HUDEP-2 (cell line): Measurements from ENCODE around the gene MACF1.
A peak's percentile ranks its signal among the peaks of the same experiment; 100 is the strongest.

ENCODE experiments used
- DNase-seq, 76 experiments: peaks; one replicate each; lab custom pipeline; 2025; ENCODE audit not compliant: unreplicated experiment in 76 of 76; lab: John Stamatoyannopoulos, UW

MACF1 gene

DNA sequence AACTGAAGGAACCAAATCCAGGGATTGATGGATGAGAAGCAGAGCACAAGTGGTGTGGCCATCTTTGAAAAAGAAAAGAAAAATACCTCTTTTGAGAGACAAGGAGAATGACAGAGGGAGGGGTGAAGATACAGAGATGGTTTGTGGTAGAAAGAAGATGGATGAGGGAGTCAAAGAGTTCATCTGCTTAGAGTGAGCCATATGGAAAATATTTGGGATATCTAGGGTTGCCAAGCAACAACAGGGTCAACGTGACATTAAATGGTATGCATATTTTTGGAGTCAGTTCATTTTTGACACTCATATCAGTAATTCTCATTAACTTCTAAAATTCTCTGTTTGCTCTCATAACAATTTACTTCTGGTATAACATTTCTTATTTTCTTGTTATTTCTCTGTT, 50.7 kb downstream of the MACF1 start:
- no peak for DNase-seq

DNA sequence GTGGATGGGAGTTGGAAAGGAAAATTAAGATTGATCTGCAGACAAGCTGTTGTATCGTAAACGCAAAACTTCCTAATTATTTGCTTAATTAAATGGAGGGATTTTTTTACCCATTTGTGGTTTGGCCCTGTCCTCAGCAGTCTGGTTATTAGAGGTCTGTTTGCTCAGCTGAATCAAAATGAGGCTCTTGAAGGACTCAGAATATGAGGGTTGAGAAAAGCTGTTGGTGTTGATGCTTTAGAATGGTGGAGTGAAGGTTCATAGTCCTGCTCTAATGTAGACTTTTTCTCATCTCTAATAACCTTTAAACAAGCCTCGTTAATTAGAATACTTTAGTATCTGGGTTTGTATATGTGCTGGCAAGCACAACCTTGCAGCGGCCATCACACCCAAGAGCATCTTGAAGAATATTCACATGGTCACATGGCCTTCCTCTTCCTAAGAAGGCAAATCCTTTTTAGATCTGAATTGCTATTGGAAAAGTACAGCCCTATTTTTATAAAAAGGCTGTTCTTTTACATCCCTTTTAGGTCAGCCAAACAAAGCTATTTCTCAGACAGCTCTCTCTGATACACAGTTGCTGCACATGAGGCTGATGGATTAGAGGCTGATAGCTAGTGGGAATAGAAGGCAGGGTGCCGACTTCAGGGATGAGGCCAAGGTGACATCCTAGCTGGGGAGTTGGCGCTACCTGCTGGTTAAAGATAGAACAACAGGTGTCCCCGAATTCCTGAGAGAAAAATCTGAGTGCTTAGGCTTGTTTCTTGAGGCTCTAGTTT, 53.8 kb downstream of the MACF1 start:
- peak in 44 of 76 experiments; percentile 7 to 66 (median 29) for DNase-seq

DNA sequence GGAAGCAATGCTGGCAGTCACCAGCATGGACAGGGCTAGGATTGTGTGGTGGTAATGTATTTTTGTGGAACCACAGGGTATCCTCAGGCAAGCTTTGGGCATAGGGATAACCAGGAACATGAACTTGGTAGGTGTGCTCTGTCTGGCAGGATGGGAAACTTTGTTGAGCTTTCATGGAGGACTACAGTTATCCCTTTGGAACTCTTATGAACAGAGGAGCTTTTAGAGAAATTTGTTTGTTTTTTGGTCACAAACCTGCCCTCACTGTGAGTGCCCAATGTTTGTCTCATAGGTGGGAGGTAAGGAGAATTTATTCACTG, 54.4 kb downstream of the MACF1 start:
- DNase-seq = no peak

DNA sequence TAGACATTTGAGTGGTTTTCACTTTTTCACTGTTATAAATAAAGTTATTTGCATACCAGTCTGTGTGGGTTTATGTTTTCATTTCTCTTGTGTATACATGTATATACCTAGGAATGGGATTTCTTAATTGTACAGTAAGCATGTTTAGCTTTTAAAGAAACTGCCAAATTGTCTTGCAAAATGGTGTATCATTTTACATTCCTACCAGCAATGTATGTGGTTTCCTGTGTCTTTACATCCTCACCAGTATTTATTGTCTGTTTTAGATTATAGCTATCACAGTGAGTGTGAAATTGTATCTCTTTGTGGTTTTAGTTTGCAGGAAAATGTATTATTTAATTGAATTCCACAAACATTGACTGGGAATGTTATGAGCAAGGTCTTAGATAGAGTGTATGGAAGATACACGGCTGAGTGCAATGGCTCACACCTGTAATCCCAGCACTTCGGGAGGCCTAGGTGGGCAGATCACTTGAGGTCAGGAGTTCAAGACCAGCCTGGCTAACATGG, 57.3 kb downstream of the MACF1 start:
- DNase-seq = no peak

DNA sequence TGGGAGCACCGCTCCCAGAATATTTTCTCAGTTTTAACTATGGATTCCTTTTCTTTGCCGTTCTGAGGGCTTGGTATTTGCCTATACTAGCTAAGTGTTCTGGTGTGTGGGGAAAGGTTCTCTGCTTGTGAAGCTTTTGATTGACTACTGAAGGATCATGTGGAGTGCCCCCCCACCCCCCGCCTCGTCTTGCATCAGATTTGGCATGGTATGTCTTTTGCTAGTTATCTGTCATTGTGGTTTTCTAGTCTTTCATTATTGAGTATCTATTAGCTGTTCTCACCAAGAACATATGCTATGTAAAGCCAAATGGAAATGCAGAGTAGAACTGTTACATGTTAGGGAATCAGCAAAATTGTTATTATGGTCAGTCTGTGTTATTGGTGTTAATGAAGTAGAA, 58.3 kb downstream of the MACF1 start:
- DNase-seq = peak in 6 of 76 experiments; percentile 2 to 20 (median 8)

DNA sequence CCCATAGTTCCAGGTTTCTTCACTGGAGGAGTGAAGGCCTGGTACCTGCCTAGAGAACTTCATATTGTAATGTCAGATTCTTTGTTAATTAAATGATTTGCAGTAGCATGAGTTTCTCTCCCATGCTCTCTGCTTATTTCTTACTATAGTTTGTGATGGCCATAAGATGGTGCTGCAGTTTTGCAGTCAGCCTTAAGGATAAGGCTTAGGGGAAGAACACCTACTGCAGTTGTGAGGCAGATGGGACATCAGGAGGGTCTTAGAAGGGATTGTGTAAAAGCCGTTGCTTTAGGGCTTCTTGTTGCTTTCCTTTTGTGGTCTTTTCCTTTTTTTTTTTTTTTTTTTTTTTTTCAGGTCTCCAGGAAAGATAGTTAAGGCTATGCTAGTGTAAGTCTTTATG, 61.8 kb downstream of the MACF1 start:
- peak in 4 of 76 experiments; percentile 6 to 24 (median 17) for DNase-seq

DNA sequence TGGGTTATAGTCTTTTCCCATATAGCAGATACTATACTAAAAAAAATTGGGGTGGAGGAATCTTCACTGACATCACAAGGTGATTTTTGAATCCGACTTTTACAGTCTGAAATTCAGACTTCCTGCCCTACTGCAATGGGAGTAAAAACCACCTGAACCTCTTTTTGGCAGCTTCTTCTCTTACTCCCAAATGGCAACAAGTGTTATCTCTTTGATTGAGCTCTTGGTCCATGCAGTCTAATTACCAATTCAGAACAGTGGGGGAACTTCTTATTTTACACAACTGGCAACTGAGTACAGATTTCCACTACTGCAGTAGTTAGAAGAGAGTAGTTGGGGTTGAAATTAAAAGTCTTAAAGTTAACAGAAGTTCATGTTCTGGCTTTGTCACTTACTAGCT, 62.3 kb downstream of the MACF1 start:
- no peak for DNase-seq

DNA sequence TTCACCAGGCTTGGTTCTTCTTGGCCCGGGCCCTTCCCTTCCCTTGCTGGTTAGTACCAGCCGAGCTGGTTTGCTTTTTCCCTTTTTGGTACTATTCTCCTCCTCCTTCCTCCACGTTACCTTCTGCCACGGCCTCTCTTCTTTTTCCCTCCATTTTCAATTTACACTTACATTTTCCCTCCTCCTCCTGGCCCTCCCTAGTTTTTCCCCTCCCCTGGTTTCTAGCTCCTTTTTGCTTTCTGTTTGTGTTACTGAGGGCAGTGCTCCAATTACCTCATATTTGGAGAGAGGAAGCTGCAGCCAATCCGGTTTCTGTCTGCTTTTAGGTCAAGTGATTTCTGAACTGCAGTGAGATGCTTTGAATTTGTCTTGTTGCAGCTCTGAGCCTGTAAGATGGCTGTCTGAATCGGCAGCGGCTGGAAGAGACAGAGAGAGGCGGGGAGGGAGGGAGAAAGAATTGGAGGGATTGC, 63.7 kb downstream of the MACF1 start:
- DNase-seq = no peak

DNA sequence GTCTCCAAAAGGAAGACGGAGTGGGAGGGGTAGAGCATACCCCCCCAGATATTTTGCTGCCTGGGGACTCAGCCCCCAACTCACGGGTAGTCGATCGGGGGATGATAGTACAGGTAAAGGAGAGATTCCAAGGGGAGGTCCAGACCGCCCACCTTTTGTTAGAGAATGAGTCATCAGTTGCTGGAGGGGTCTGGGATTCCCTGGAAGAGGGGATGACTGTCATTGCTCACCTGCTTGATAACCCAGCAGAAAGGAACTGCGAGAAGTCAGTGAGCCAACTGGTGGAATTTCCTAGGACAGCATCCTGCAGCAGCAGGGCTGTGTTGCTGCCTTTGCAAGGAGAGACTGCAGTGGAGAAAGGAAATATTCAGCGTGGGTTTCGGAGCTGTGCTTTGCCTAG, 64.4 kb downstream of the MACF1 start:
- DNase-seq = no peak

DNA sequence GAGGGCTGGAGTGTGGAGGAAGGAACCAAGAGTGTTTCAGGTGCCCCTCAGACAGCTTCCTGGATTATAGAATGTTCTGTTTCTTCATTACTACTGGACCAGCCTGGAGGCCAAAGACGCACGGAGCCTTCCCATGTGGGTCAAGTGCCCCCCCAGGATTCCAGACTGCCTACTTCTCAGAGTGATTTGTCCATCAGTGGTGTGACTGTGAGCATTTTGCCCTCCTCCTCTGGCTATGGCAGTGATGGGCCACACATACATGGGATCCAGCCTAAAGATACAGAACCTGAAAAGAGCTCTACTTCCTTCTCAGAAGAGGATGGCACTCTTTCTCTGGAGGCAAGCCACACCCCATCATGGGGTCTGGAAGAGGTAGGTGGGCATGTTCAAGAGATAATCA, 64.9 kb downstream of the MACF1 start:
- DNase-seq = no peak

DNA sequence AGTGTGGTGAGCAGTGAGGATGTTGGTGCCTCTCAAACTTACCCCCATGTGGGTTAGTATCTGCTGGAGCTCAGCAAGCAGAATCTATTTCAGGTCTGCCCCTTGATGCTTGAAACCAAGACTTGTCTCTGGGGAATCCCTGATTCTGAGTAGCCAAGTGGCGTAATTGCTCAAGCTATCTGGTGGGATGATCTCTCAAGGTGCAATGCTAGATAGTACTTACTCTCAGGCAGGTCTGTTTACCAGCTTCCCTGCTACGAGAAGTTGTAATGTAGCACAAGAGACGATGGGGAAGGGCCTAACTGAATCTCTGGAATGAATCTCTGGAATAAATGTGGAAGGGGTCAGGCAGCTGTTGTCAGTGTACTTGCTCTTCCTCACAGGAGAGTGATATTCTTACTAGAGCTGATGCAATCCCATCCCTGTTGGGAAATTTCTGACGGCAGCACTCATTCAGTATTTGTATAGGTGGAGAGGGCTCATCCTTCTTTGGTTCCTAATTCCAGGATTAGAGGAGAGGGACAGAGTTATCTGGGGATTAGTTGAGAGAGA, 65.4 kb downstream of the MACF1 start:
- no peak for DNase-seq

DNA sequence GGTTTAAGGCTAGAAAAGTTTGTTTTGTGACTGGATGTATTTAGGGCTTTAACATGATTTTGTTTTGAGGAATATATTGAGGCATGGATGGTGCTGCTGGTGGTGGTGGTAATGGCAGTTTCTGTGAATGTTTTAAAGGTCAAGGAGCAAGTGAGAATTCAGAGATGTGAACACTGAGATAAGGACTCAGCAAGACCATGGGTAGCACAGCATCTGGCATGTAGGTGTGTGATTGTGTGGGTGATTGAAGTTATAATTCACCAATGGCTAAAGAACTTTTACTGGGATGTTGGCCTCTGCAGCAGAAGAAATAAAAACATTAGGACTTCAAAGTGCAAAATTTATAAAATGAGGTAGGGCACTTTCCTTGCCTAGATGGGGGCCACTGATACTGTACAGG, 65.9 kb downstream of the MACF1 start:
- no peak for DNase-seq

DNA sequence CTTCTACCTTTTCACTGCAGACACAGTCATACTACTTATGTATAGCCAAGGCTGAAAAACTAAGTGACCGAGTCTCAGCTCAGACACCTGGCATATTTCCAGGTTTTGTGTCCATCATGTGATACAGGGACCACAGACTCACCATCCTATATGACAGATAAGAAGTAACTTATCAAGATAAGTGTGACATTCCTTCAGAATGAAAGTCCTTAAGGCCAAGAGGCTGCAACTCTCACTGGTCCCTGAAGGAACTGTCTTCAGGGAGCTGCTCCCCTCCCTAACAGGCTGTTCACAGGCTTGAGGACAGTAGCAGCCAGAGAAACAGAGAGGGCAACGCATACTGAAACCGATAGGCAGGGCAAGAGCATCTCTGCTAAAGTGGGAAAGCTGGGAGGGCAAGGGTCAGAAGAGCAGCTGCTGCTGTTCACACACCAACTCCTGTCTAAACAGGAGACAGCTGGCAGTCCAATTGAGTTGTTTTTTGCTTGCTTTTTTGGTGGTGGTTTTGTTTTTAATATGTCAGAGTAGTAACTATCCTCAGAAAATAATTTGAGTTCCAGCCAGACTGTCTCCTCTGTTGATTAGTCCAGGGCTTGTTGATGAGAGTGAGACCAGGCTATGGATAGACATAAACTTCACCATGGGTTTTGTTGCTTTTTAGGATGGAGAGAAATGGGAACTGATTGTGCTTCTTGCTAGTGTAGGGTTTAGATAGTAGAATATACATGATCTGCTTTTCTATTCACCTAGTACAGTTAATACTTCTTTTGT, 67.7 kb downstream of the MACF1 start:
- DNase-seq = peak in 20 of 76 experiments; percentile 1 to 43 (median 20)

DNA sequence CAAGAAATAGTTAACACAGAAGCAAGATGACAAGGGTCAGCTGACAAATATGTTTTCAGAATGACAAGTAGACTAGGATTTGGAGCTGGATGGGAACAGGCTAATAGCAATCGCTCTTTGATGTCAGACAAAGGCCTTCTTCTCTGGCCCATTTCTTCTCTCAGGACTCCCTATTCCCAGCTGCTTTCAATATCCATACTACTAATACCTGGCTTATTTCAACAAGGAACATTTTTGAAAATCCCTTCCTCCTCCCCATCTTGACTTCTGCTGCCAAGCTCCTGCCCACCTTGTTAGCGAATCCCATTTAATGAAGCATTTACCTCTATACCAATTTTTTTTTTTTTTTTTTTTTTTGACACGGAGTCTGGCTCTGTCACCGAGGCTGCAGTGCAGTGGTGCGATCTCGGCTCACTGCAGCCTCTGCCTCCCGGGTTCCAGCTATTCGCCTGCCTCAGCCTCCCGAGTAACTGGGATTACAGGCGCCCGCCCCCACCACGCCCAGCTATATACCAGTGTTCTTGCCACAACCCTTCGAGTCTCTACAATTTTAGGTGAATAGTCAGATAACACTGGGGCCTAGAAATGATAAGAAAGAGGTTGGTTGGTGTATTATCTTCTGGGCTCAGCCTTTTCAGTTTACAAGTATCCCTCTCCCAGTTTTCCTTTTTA, 68.4 kb downstream of the MACF1 start:
- peak in 9 of 76 experiments; percentile 3 to 29 (median 16) for DNase-seq

DNA sequence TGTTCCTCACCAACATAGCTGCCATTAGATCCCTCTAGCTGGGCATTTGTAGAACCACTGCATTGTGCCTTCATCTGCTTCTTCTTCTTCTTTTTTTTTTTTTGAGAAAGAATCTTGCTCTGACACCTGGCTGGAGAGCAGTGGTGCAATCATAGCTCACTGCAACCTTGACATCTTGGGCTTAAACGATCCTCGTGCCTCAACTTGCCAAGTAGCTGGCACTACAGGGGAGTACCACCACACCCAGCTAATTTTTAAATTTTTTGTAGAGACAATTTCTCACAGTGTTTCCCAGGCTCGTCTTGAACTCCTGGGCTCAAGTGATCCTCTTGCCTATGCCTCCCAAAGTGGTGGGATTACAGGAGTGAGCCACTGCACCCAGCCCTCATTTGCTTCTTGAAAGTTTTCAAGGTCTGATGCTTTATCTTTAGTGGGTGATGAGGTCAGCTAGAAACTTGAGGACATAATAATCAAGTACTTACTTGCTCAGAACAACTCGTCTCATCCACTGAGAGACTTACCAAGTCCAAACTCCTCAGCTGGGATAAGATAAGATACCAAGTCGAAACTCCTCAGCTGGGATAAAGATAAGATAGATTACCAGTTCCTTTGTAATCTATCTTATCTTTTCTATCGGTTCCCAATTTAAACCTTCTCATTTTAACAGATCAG, 71.5 kb downstream of the MACF1 start:
- no peak for DNase-seq

DNA sequence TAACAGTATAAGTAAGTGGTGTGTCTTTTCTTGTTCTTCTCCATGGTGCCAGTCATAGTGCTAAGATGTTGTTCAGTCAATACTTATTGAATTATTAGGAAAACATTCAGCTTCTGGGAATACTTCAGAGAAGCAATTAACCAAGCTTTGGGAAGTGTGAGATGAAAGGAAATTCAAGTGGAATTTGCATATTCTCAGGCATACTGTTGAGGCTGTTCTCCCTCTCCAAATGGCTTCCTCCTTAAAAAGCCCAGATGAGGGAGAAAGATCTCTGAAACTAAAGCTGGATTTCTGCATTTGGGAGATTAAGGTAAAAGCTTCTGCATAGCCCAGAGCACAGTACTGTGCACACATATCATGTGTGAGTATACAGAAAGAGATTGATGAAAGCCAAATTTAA, 73.4 kb downstream of the MACF1 start:
- DNase-seq = no peak

DNA sequence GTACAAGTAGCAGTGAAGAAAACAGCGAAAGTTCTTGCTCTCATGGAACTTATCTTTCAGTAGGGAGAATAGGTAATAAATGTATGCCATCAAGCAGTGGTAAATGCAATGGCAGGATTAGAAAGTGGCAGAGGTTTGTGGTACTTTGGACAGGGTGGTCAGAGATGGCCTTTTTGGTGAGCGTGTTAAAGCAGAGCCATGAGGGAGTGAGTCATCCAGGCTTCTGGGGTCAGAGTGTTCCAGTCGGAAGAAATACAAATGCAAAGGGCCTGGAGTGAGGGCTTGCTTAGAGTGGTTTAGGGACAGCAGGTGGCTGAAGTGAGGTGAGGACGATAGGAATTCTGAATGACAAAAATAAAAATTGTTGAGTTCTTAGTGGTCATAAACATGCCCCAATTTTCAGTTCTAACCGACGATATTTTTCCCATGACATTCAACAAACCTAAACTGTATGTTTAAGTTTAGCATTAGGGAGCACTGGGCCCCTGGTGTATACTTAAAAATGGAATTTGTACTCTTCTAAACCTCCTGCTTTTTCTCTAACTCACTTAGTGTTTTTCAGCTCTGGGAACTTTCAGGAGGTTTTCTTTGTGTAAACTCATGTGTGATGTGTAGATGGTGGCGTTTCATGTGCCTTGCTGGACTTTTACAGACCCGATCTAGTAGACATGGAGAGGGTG, 78.2 kb downstream of the MACF1 start:
- no peak for DNase-seq

DNA sequence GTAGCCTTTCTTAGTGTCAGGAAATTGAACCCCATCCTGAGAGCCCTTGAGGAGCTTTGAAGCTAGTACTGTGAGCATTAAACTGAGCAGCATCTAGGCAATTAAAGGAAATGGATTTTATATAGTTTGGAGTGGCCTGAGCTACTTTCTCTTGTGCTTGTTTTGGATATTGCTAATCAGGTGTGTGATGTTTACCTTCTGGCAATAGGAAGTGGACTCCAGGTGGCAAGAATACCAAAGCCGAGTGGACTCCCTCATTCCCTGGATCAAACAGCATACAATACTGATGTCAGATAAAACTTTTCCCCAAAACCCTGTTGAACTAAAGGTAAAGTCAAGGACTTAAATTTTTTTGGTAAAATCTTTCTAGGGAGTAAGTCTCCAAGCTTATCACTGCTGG, 79.4 kb downstream of the MACF1 start:
- DNase-seq = no peak

DNA sequence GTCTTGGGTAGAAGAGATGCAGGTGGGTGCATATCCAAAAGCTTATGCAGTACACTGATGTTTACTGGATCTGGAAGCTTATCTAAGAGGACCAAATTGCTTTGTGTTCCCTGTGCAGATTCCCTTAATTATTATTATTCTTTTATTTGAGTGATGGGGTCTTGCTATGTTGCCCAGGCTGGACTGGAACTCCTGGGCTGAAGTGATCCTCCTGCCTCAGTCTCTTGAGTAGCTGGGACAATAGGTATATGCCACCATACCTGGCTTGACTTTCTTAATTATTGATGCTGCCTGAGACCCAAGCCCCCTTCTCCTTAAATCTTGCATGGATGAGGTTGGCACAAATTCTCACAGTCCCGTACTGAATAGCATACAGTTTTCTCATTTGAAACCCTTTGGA, 83.0 kb downstream of the MACF1 start:
- DNase-seq = no peak
